Loucy (cell line): ENCODE measurements around the gene LINS1.

ENCODE experiments used
- H2AFZ ChIP-seq: fragments of 200-600 bp; sonication (generic); 2 replicates; pipeline ENCODE4 v1.6.0; 2016; ENCODE audit warnings: antibody characterized with exemption, mild to moderate bottlenecking, low read length, moderate library complexity
- H3F3A ChIP-seq: fragments of 200-600 bp; 2 replicates; pipeline ENCODE4 v1.6.0; 2016; ENCODE audit warnings: antibody characterized with exemption, low read depth, mild to moderate bottlenecking
- H3K27me3 ChIP-seq: fragments of 200-600 bp; sonication (generic); 2 replicates; pipeline ENCODE4 v1.6.1; 2014; ENCODE audit warnings: low read length, mild to moderate bottlenecking; ENCODE audit not compliant: insufficient read depth, poor library complexity, severe bottlenecking
- H3K36me3 ChIP-seq: fragments of 200-600 bp; sonication (generic); 2 replicates; pipeline ENCODE4 v1.6.1; 2016; ENCODE audit warnings: low read length; ENCODE audit not compliant: insufficient read depth
- H3K4me1 ChIP-seq: fragments of 200-600 bp; sonication (generic); 2 replicates; pipeline ENCODE4 v1.5.1; 2014; ENCODE audit warnings: low read length, mild to moderate bottlenecking; ENCODE audit not compliant: insufficient read depth, poor library complexity, severe bottlenecking
- H3K4me2 ChIP-seq: fragments of 200-600 bp; sonication (generic); 2 replicates; pipeline ENCODE4 v1.6.0; 2014; ENCODE audit warnings: antibody characterized with exemption, low read length, low read depth, mild to moderate bottlenecking; ENCODE audit not compliant: poor library complexity, severe bottlenecking
- H3K4me3 ChIP-seq: fragments of 200-600 bp; sonication (generic); 2 replicates; pipeline ENCODE4 v1.5.1; 2014; ENCODE audit warnings: low read length, mild to moderate bottlenecking, mixed read lengths; ENCODE audit not compliant: poor library complexity, severe bottlenecking
- H3K79me2 ChIP-seq: fragments of 200-600 bp; sonication (generic); 2 replicates; pipeline ENCODE4 v1.6.1; 2014; ENCODE audit warnings: low read length; ENCODE audit not compliant: insufficient read depth
- H3K9ac ChIP-seq: fragments of 200-600 bp; sonication (generic); 2 replicates; pipeline ENCODE4 v1.6.0; 2014; ENCODE audit warnings: mild to moderate bottlenecking, low read depth, low read length, moderate library complexity; ENCODE audit not compliant: poor library complexity, severe bottlenecking
- H3K9me2 ChIP-seq: fragments of 200-600 bp; sonication (generic); replicated peaks from 2 replicates; pipeline ENCODE4 v1.6.1; 2016; ENCODE audit warnings: low read depth, low read length, mixed read lengths
- H3K9me3 ChIP-seq: fragments of 200-600 bp; sonication (generic); 2 replicates; pipeline ENCODE4 v1.6.1; 2014; ENCODE audit warnings: mild to moderate bottlenecking, antibody characterized with exemption, low read length, low read depth; ENCODE audit not compliant: insufficient read depth
- H4K20me1 ChIP-seq: fragments of 200-600 bp; sonication (generic); 2 replicates; pipeline ENCODE4 v1.6.0; 2014; ENCODE audit warnings: antibody characterized with exemption, low read length, mild to moderate bottlenecking; ENCODE audit not compliant: insufficient read depth, poor library complexity, severe bottlenecking
- EZH2phosphoT487 ChIP-seq: fragments of 200-600 bp; IDR thresholded peaks from 2 replicates; pipeline ENCODE4 v1.6.1; 2018; ENCODE audit warnings: antibody characterized with exemption, mild to moderate bottlenecking, moderate library complexity, borderline replicate concordance
- TF ChIP-seq, protein P1 (sequence below): fragments of 200-600 bp; sonication (generic); conservative IDR thresholded peaks from 2 replicates; pipeline ENCODE4 v1.5.1; 2014; ENCODE audit warnings: mild to moderate bottlenecking, antibody characterized with exemption, low read length

The LINS1 gene

DNA sequence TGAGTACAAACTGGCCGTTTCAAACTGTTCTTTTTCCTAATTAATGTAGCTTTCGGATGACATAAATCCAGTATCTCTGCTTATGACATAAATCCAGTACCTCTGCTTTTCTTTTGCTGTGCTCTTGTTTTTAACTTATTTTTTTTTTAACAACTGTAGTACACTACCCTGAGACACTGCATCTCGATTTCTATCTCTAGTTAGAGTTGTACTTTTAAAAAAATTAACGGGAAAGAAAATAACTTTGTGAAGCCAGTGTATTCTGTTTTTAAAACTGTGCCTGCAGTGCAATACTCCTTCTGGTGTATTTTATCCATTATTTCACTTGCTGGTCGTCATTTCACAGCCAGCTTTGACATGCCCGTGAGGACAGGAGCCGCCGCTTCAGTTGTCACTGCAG, 47.0 kb upstream of the LINS1 start:
- Histone ChIP-seq H4K20me1 (no peaks in the 10 kb centered on the region), H2AFZ (no peak overlapping the region), H3K9ac (no peak overlapping the region), H3K4me2 (no peak overlapping the region), H3K4me3 (no peak overlapping the region), H3K9me2 (no peaks in the 10 kb centered on the region), H3K9me3 (no peaks in the 10 kb centered on the region), H3F3A (no peaks in the 10 kb centered on the region), H3K36me3 (peaks cover 5% of the 10 kb centered on the region; the same call in 1 of the 2 replicates), H3K79me2 (no peaks in the 10 kb centered on the region; the same call in 1 of the 2 replicates), H3K4me1 (no peaks in the 10 kb centered on the region), H3K27me3 (no peaks in the 10 kb centered on the region)
- no peak for TF ChIP-seq EZH2phosphoT487
- TF ChIP-seq, protein P1, sequence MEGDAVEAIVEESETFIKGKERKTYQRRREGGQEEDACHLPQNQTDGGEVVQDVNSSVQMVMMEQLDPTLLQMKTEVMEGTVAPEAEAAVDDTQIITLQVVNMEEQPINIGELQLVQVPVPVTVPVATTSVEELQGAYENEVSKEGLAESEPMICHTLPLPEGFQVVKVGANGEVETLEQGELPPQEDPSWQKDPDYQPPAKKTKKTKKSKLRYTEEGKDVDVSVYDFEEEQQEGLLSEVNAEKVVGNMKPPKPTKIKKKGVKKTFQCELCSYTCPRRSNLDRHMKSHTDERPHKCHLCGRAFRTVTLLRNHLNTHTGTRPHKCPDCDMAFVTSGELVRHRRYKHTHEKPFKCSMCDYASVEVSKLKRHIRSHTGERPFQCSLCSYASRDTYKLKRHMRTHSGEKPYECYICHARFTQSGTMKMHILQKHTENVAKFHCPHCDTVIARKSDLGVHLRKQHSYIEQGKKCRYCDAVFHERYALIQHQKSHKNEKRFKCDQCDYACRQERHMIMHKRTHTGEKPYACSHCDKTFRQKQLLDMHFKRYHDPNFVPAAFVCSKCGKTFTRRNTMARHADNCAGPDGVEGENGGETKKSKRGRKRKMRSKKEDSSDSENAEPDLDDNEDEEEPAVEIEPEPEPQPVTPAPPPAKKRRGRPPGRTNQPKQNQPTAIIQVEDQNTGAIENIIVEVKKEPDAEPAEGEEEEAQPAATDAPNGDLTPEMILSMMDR: no peak

DNA sequence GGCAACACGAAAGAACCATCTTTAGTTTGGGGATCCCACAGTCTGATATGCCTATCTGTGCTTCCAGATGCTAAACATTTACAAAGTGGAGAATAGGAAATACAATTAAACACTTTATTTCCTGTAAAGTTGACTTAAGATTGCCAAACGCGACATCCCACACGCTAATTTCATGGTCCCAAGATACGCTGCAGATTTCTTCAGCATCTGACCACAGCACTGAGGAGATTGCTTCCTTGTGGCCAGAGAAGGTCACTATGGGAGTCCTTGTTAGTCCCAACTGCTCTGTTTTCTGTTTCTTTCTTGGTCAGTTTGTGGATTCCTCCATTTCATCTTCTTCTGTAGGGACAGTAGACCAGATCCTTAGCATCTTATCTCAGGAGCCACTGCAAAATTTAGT, 43.7 kb upstream of the LINS1 start:
- TF ChIP-seq, protein P1: no peak
- TF ChIP-seq EZH2phosphoT487: no peak
- Histone ChIP-seq H4K20me1 (no peaks in the 10 kb centered on the region), H3K79me2 (no peaks in the 10 kb centered on the region; the same call in 1 of the 2 replicates), H3K4me2 (no peak overlapping the region), H2AFZ (no peak overlapping the region), H3K27me3 (no peaks in the 10 kb centered on the region), H3K9ac (no peak overlapping the region), H3K4me3 (no peak overlapping the region), H3K9me2 (no peaks in the 10 kb centered on the region), H3K4me1 (peaks cover 11% of the 10 kb centered on the region), H3K9me3 (no peaks in the 10 kb centered on the region), H3K36me3 (peaks cover 5% of the 10 kb centered on the region; the same call in 1 of the 2 replicates), H3F3A (no peaks in the 10 kb centered on the region)

DNA sequence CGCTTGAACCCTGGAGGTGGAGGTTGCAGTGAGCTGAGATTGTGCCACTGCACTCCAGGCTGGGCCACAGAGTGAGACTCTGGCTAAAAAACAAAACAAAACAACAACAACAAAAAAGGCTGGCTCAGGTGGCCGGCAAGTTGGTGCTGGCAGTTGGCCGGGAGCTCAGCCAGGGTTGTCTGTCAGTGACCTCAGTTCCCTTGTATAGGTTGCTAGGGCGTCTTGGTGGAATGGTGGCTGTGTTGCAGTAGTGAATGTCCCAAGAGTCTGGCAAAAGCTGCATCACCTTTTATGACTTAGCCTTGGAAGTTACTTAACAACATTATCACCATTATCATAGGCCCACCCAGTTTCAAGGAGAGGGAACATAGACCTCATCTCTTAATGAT, 41.0 kb upstream of the LINS1 start:
- Histone ChIP-seq H3K27me3 (no peaks in the 10 kb centered on the region), H3K4me1 (peaks cover 11% of the 10 kb centered on the region), H3K9ac (no peak overlapping the region), H3K4me3 (no peak overlapping the region), H2AFZ (no peak overlapping the region), H3K36me3 (no peaks in the 10 kb centered on the region), H3K4me2 (no peak overlapping the region), H3F3A (no peaks in the 10 kb centered on the region), H4K20me1 (no peaks in the 10 kb centered on the region), H3K79me2 (no peaks in the 10 kb centered on the region; the same call in 1 of the 2 replicates), H3K9me2 (no peaks in the 10 kb centered on the region), H3K9me3 (no peaks in the 10 kb centered on the region)
- TF ChIP-seq EZH2phosphoT487: no peak
- TF ChIP-seq, protein P1: no peak
